ENCODE measurements around the gene OR2G6.

DNA sequence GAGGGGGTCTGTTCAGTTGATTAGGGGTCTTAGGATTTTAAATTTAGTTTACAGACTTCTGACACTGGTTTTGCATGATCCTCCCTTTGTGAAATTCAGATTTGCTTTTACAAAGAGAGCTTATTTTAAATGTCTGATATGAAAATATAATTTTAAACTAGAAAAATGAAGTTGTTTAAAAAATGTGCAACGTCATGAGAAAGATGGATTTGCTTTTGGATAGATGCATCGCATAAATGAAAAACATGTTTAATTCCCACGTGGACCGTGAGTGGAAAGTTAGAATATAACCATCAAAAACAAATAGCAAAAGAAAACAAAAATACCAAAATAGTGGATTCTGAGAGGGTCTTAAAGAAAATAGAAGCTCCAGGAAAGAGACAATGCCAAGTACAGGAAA is 36.7 kb upstream of the OR2G6 start:
- TF ChIP-seq, protein P1, sequence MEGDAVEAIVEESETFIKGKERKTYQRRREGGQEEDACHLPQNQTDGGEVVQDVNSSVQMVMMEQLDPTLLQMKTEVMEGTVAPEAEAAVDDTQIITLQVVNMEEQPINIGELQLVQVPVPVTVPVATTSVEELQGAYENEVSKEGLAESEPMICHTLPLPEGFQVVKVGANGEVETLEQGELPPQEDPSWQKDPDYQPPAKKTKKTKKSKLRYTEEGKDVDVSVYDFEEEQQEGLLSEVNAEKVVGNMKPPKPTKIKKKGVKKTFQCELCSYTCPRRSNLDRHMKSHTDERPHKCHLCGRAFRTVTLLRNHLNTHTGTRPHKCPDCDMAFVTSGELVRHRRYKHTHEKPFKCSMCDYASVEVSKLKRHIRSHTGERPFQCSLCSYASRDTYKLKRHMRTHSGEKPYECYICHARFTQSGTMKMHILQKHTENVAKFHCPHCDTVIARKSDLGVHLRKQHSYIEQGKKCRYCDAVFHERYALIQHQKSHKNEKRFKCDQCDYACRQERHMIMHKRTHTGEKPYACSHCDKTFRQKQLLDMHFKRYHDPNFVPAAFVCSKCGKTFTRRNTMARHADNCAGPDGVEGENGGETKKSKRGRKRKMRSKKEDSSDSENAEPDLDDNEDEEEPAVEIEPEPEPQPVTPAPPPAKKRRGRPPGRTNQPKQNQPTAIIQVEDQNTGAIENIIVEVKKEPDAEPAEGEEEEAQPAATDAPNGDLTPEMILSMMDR (IDR thresholded peaks at IDR 0.05), result no peak
- no peak for TF ChIP-seq POLR2A (IDR thresholded peaks at IDR 0.05)
